Stimulated activated CD4-positive, alpha-beta T cell treated with anti-CD3 and anti-CD28 coated beads, Interleukin-2, amount 100 ng/mL, for 4 hours (primary cell): ENCODE measurements around the gene GSC.
"Not testable (repeated sequence)": the region's sequence is repeated elsewhere in the genome, so short reads cannot be mapped to it uniquely, and the experiment has no call there.

Experiments
- DNase-seq: peaks from one replicate; pipeline ENCODE4 v3.0.0-alpha.2; 2020; ENCODE audit warnings: low read depth

GSC gene

GRCh38 chr14:94771906-94772490 lies 2.1 kb upstream of the GSC start:
- DNase-seq, result no peak

- DNase-seq, result no peak
These were observed 1.4 kb upstream of the GSC start for GRCh38 chr14:94771158-94771905.

GRCh38 chr14:94770815-94771157 lies 873 bp upstream of the GSC start:
- no peak for DNase-seq

GRCh38 chr14:94770251-94770749 lies 387 bp upstream of the GSC start:
- DNase-seq, result no peak

GRCh38 chr14:94768521-94769390 lies 1.2 kb downstream of the GSC start:
- DNase-seq, result no peak

- no peak for DNase-seq
These were observed 1.8 kb downstream of the GSC start for GRCh38 chr14:94768141-94768520.

- no peak for DNase-seq
These were observed 2.5 kb downstream of the GSC start for GRCh38 chr14:94767321-94767878.

- no peak for DNase-seq
These were observed 5.3 kb downstream of the GSC start for GRCh38 chr14:94764573-94764972.

- no peak for DNase-seq
These were observed 7.5 kb downstream of the GSC start for GRCh38 chr14:94762431-94762830.

GRCh38 chr14:94761997-94762377 lies 7.9 kb downstream of the GSC start:
- no peak for DNase-seq

- DNase-seq, result no peak
These were observed 8.4 kb downstream of the GSC start for GRCh38 chr14:94761348-94761996.

- no peak for DNase-seq
These were observed 13.5 kb downstream of the GSC start for GRCh38 chr14:94756310-94756882.

GRCh38 chr14:94754391-94754942 lies 15.4 kb downstream of the GSC start:
- no peak for DNase-seq

- no peak for DNase-seq
These were observed 17.1 kb downstream of the GSC start for GRCh38 chr14:94752591-94753436.

- no peak for DNase-seq
These were observed 18.0 kb downstream of the GSC start for GRCh38 chr14:94751956-94752355.

GRCh38 chr14:94751321-94751720 lies 18.6 kb downstream of the GSC start:
- DNase-seq, result no peak

GRCh38 chr14:94750371-94750770 lies 19.5 kb downstream of the GSC start:
- no peak for DNase-seq

- DNase-seq, result no peak
These were observed 21.1 kb downstream of the GSC start for GRCh38 chr14:94748667-94749347.

GRCh38 chr14:94747739-94748138 lies 22.2 kb downstream of the GSC start:
- no peak for DNase-seq

GRCh38 chr14:94747153-94747552 lies 22.8 kb downstream of the GSC start:
- DNase-seq, result not testable (repeated sequence)
